OCI-LY7 (cell line): Measurements from ENCODE around the gene SUDS3. TPM values are rescaled to one million over a fixed set of nuclear protein-coding genes. Genes with fewer than 3 reads are reported as not detected.

ENCODE experiments used
- BruUV-seq: library from RNA; stranded (reverse); fragments of 400-500 nt; replicated peaks from 2 replicates; lab custom pipeline; 2021; lab: Mats Ljungman, UMichigan
- CTCF ChIA-PET: fragments of 300-600 bp; sonication (Branson Sonifier 250); formaldehyde crosslinking; loops from one replicate; lab custom pipeline; 2022; ENCODE audit warnings: antibody characterized with exemption; ENCODE audit not compliant: unreplicated experiment; lab: Charles Lee
- POLR2A ChIA-PET: fragments of 300-600 bp; sonication (Branson Sonifier 250); formaldehyde crosslinking; loops from one replicate; lab custom pipeline; 2022; ENCODE audit warnings: antibody characterized with exemption; lab: Charles Lee
- DNase-seq: peaks from one replicate; pipeline ENCODE4 v3.0.0-alpha.2; 2015; ENCODE audit warnings: low spot score
- H2AFZ ChIP-seq: fragments of 200-600 bp; sonication (generic), shearing (Covaris generic); 2 replicates; pipeline ENCODE4 v1.6.1; 2014; ENCODE audit warnings: mild to moderate bottlenecking, antibody characterized with exemption, low read length, moderate library complexity
- H3K27ac ChIP-seq: fragments of 200-600 bp; sonication (generic); 2 replicates; pipeline ENCODE4 v1.5.1; 2014; ENCODE audit warnings: mixed run types, low read depth, mild to moderate bottlenecking, moderate library complexity, low read length, inconsistent platforms; ENCODE audit not compliant: poor library complexity, severe bottlenecking
- H3K36me3 ChIP-seq: fragments of 200-600 bp; sonication (generic); 2 replicates; pipeline ENCODE4 v1.6.1; 2014; ENCODE audit warnings: mild to moderate bottlenecking, antibody characterized with exemption, low read length, moderate library complexity, mixed read lengths; ENCODE audit not compliant: insufficient read depth
- H3K4me1 ChIP-seq: fragments of 200-600 bp; sonication (generic); 2 replicates; pipeline ENCODE4 v1.5.1; 2014; ENCODE audit warnings: mild to moderate bottlenecking, low read length; ENCODE audit not compliant: insufficient read depth, poor library complexity, severe bottlenecking
- H3K4me2 ChIP-seq: fragments of 200-600 bp; sonication (generic); 2 replicates; pipeline ENCODE4 v1.6.1; 2014; ENCODE audit warnings: mild to moderate bottlenecking, low read length
- H3K4me3 ChIP-seq: fragments of 200-600 bp; sonication (generic); 2 replicates; pipeline ENCODE4 v1.5.1; 2014; ENCODE audit warnings: mild to moderate bottlenecking, low read depth, low read length; ENCODE audit not compliant: poor library complexity, severe bottlenecking
- H3K79me2 ChIP-seq: fragments of 200-600 bp; sonication (generic); 2 replicates; pipeline ENCODE4 v1.6.1; 2016; ENCODE audit warnings: low read depth, mild to moderate bottlenecking, low read length, moderate library complexity, mixed read lengths; ENCODE audit not compliant: insufficient read depth
- H3K9me2 ChIP-seq: fragments of 200-600 bp; sonication (generic); 2 replicates; pipeline ENCODE4 v1.6.1; 2016; ENCODE audit warnings: mild to moderate bottlenecking, low read length, mixed read lengths; ENCODE audit not compliant: insufficient read depth
- H3K9me3 ChIP-seq: fragments of 200-600 bp; sonication (generic); 2 replicates; pipeline ENCODE4 v1.6.1; 2014; ENCODE audit warnings: mild to moderate bottlenecking, mixed run types, low read length, mixed read lengths
- H4K20me1 ChIP-seq: fragments of 200-600 bp; sonication (generic); 2 replicates; pipeline ENCODE4 v1.6.1; 2014; ENCODE audit warnings: mild to moderate bottlenecking, antibody characterized with exemption, low read length, moderate library complexity, mixed read lengths; ENCODE audit not compliant: insufficient read depth
- CTCF ChIP-seq: fragments of 200-600 bp; sonication (generic); conservative IDR thresholded peaks from 2 replicates; pipeline ENCODE4 v1.5.1; 2014; ENCODE audit warnings: mild to moderate bottlenecking, antibody characterized with exemption, low read length, moderate library complexity, mixed read lengths
- EZH2phosphoT487 ChIP-seq: fragments of 200-600 bp; sonication (generic); IDR thresholded peaks from 2 replicates; pipeline ENCODE4 v1.6.1; 2018; ENCODE audit warnings: low read depth, borderline replicate concordance, mild to moderate bottlenecking, mixed run types, antibody characterized with exemption, low read length, moderate library complexity, mixed read lengths
- intact Hi-C: fragments of 100-400 bp; cut with micrococcal nuclease; formaldehyde crosslinking; loops from one replicate; pipeline ENCODE4 v1.10.0; 2022; ENCODE audit not compliant: unreplicated experiment
- total RNA-seq, 2 experiments: library from RNA; depleted of rRNA in 1 of 2; stranded (reverse); fragments of >200 nt in 1 of 2; shearing (Covaris generic) in 1 of 2; gene quantifications; 2 replicates each; pipeline ENCODE4 v1.2.3, GENCODE V29; 2014 to 2022

Gene SUDS3
- total RNA-seq, 2 experiments from 2014 or later, result 34.4 to 39.1 TPM

- no peaks in the 10 kb centered on the region; the same call in 1 of the 2 replicates for H3K9me2 ChIP-seq
- no peak for TF ChIP-seq CTCF
- no peak for TF ChIP-seq EZH2phosphoT487
- POLR2A ChIA-PET, result no interaction called here
- no peaks in the 10 kb centered on the region for H4K20me1 ChIP-seq
- no peaks in the 10 kb centered on the region for H3K9me3 ChIP-seq
- H3K36me3 ChIP-seq, result no peaks in the 10 kb centered on the region
- H2AFZ ChIP-seq, result no peak overlapping the region
- H3K27ac ChIP-seq, result no peak overlapping the region
- intact Hi-C loops, result no loop called here
- CTCF ChIA-PET, result no interaction called here
- no peak overlapping the region for H3K4me2 ChIP-seq
- no TSS peak for BruUV-seq
- H3K4me1 ChIP-seq, result no peaks in the 10 kb centered on the region
- H3K4me3 ChIP-seq, result no peak overlapping the region
- H3K79me2 ChIP-seq, result no peaks in the 10 kb centered on the region
- DNase-seq, result no peak
These were observed 79.0 kb downstream of the SUDS3 start for GRCh38 chr12:118455327-118455726.

- Histone ChIP-seq H2AFZ (no peak overlapping the region), H3K36me3 (no peaks in the 10 kb centered on the region), H3K79me2 (no peaks in the 10 kb centered on the region), H3K27ac (no peak overlapping the region), H3K9me2 (no peaks in the 10 kb centered on the region; the same call in 1 of the 2 replicates), H3K9me3 (no peaks in the 10 kb centered on the region), H4K20me1 (no peaks in the 10 kb centered on the region), H3K4me1 (no peaks in the 10 kb centered on the region), H3K4me3 (no peak overlapping the region), H3K4me2 (no peak overlapping the region)
- BruUV-seq, result no TSS peak
- CTCF ChIA-PET, result no interaction called here
- POLR2A ChIA-PET, result interaction anchor here (0.6 kb wide), 1 partner anchor 318 kb away, joined by 3 read pairs; no protein-coding TSS in a partner anchor
- TF ChIP-seq CTCF (no peak), EZH2phosphoT487 (no peak)
- intact Hi-C loops, result no loop called here
- no peak for DNase-seq
These were observed 80.4 kb downstream of the SUDS3 start for GRCh38 chr12:118456741-118457140.

GRCh38 chr12:118459110-118459509 lies 82.8 kb downstream of the SUDS3 start:
- H2AFZ ChIP-seq, result no peak overlapping the region
- no TSS peak for BruUV-seq
- no peaks in the 10 kb centered on the region for H3K79me2 ChIP-seq
- intact Hi-C loops, result no loop called here
- H3K4me3 ChIP-seq, result no peak overlapping the region
- no peak for DNase-seq
- H4K20me1 ChIP-seq, result no peaks in the 10 kb centered on the region
- TF ChIP-seq CTCF, result no peak
- TF ChIP-seq EZH2phosphoT487, result no peak
- no peak overlapping the region for H3K27ac ChIP-seq
- ChIA-PET POLR2A (no interaction called here), CTCF (no interaction called here)
- no peaks in the 10 kb centered on the region for H3K4me1 ChIP-seq
- no peaks in the 10 kb centered on the region for H3K9me3 ChIP-seq
- no peak overlapping the region for H3K4me2 ChIP-seq
- no peaks in the 10 kb centered on the region; the same call in 1 of the 2 replicates for H3K9me2 ChIP-seq
- H3K36me3 ChIP-seq, result no peaks in the 10 kb centered on the region
